ENCODE data around the gene MIA. TPM values are rescaled to one million over a fixed set of nuclear protein-coding genes. Genes with fewer than 3 reads are reported as not detected.

Gene MIA
- total RNA-seq, 1 experiment from 2014 or later, result not detected

- no peak overlapping the region for H2BK120ac ChIP-seq (ENCODE audit: low read depth, low read length, poor library complexity, severe bottlenecking)
- H3K27ac ChIP-seq (ENCODE audit: insufficient read length, low read depth, low read length), result no peak overlapping the region
- H3K9ac ChIP-seq (ENCODE audit: extremely low read depth, insufficient read length, low read length), result no peak overlapping the region
- no peaks in the 10 kb centered on the region for H3K4me1 ChIP-seq (ENCODE audit: insufficient read depth, low read length)
- peaks cover 3% of the 10 kb centered on the region for H4K20me1 ChIP-seq (ENCODE audit: control insufficient read depth, insufficient read depth, insufficient read length)
- peaks cover 67 to 90% (median 82%) of the 10 kb centered on the region in 3 experiments for H3K36me3 Mint-ChIP-seq (ENCODE audit: insufficient read depth in 1 of 3, low read depth in 3 of 3)
- peak overlapping the region; percentile 0 to 1; a peak in 2 of 5 replicates for H3K4me3 Mint-ChIP-seq
- H4K91ac ChIP-seq (ENCODE audit: insufficient read length, low read depth, low read length), result no peak overlapping the region
- no peak overlapping the region for H3T11ph ChIP-seq (ENCODE audit: low read length)
- H3K79me1 ChIP-seq (ENCODE audit: insufficient read depth, low read depth, low read length, poor library complexity, severe bottlenecking), result peaks cover 17% of the 10 kb centered on the region
- H3K9me3 ChIP-seq (ENCODE audit: control insufficient read depth, low read depth, low read length), result no peaks in the 10 kb centered on the region
- H3K56ac ChIP-seq (ENCODE audit: insufficient read length, low read depth, low read length), result no peak overlapping the region
- no peak overlapping the region for H2AK5ac ChIP-seq (ENCODE audit: insufficient read length, low read length)
- H2BK5ac ChIP-seq (ENCODE audit: insufficient read length, low read length), result no peak overlapping the region
- no peak overlapping the region for H3K4ac ChIP-seq (ENCODE audit: low read depth, low read length)
- no CpG with 5 or more reads among the region's 11 CpGs for WGBS (ENCODE audit: extremely low coverage, insufficient read length, low lambda C conversion rate)
- H3K4me2 ChIP-seq (ENCODE audit: insufficient read depth, insufficient read length, low read length), result no peak overlapping the region
- H4K8ac ChIP-seq (replicated peaks; ENCODE audit: insufficient read length, low read depth, low read length), result no peak overlapping the region
- H2BK12ac ChIP-seq (ENCODE audit: insufficient read length, low read depth, low read length), result no peak overlapping the region
- H3K4me1 Mint-ChIP-seq, result peaks cover 18 to 27% of the 10 kb centered on the region in 2 experiments
- TF ChIP-seq CTCF (conservative IDR thresholded peaks at IDR 0.05), result no peak
- H3K14ac ChIP-seq (ENCODE audit: insufficient read depth, low read length), result no peak overlapping the region
- H2AFZ ChIP-seq (ENCODE audit: low read length), result no peak overlapping the region
- H3K23me2 ChIP-seq (ENCODE audit: insufficient read length, low read depth, low read length, poor library complexity, severe bottlenecking), result no peaks in the 10 kb centered on the region
- no peak for DNase-seq
- no peak overlapping the region for H2BK15ac ChIP-seq (ENCODE audit: low read depth, low read length)
- H3K23ac ChIP-seq (ENCODE audit: insufficient read length, low read depth, low read length), result no peak overlapping the region
- no peaks in the 10 kb centered on the region; the same call in none of the 2 replicates for H3K27me3 Mint-ChIP-seq (ENCODE audit: low read depth)
- peaks cover 37% of the 10 kb centered on the region; the same call in 1 of the 2 replicates for H3K79me2 ChIP-seq (ENCODE audit: insufficient read depth, low read length)
- no peak overlapping the region for H2BK20ac ChIP-seq (ENCODE audit: low read depth, low read length, poor library complexity, severe bottlenecking)
- no peaks in the 10 kb centered on the region; the same call in 1 of the 2 replicates for H3K27me3 ChIP-seq (ENCODE audit: insufficient read depth, low read length)
- H4K5ac ChIP-seq (ENCODE audit: insufficient read length, low read depth, low read length), result no peak overlapping the region
- no peaks in the 10 kb centered on the region for H3K9me3 Mint-ChIP-seq
- peak overlapping the region in 2 of 3 experiments; percentile 16 to 33; a peak in 4 of 7 replicates for H3K27ac Mint-ChIP-seq
- no peak overlapping the region for H3K18ac ChIP-seq (ENCODE audit: insufficient read length, low read depth, low read length)
These were observed 18.7 kb upstream of the MIA start for GRCh38 chr19:40756502-40757110.
